GM18511 (cell line): ENCODE results near the gene GPC5.
"Not testable (repeated sequence)": the region's sequence is repeated elsewhere in the genome, so short reads cannot be mapped to it uniquely, and the experiment has no call there.

ENCODE experiments used
- ATAC-seq: cut with Tn5 transposase; IDR thresholded peaks from one replicate; pipeline ENCODE4 v1.9.1; 2021; ENCODE audit warnings: mild to moderate bottlenecking, moderate library complexity; ENCODE audit not compliant: unreplicated experiment

GPC5 gene

DNA sequence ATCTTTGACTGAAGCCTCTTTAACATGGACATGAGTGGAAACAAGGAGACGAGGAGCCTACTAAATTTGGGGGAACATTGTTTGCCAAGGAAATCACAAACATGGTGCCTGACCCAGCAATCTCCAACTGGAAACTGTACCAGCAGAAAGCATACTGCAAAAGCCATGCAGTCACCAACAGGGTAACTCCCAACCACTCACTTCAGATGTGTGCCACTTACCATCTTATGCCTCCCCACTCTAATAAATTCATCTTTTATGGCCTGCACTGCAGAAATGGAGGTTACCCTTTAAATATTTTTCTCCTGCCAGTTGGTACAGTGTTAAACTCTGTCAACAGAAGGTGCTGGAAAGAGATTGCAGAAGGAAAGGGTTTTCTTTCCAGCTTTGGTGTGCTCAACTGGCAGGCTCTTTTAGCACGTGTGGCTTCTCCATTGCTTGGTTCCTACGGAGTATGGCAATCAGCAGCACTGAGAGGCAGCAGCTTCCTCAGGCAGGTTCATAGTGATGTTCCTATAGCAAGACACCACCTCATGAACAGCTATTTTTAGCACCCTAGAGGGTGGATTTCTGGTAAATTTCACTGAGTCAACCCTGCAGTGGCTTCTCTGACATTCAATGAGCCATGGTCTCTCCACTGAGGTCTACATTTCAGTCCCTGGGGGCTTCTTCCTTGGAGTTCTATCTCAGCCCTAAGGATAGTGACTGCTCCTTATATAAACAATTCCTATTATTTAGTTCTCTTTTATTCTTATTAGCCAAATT lies 29.6 kb upstream of the GPC5 start:
- ATAC-seq = no peak

DNA sequence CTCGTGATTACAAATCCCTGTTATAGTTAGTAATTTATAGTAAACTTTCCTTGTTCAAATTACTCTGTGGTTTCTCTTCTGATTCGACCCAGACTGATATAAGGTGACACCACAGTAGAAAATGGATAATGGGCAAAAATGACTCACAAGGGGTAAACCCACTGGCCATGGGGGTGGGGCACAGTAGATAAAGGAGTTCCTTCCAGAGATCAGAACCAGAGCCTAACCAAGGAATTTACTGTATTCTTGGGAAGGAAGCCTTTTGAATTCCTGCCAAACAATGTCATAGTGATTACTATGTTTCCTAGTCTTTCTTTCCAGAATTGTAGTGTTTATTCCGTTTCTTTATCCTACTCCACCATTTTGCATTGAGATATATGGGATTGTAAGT lies 29.0 kb upstream of the GPC5 start:
- ATAC-seq = peak; percentile 52

DNA sequence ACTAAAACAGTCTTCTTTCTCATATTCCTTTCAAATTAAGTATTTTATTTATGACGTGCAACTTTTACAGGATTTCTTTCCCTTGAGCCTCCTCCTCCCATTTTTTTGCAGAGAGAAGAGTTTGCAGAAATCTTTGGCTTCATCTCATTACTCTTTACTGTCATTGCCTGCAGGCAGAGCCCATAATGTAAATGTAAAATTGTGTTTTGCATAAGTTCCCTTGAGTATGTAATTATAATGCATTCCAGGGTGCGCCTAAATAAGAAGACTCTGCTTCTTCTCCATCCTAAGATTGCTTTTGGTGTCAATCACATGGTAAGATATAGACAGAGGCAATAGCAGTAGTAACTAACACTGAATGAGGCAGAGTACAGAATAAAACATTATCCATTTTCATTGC lies 27.9 kb upstream of the GPC5 start:
- no peak for ATAC-seq

GRCh38 chr13:91372911-91373310 lies 25.5 kb upstream of the GPC5 start:
- no peak for ATAC-seq

DNA sequence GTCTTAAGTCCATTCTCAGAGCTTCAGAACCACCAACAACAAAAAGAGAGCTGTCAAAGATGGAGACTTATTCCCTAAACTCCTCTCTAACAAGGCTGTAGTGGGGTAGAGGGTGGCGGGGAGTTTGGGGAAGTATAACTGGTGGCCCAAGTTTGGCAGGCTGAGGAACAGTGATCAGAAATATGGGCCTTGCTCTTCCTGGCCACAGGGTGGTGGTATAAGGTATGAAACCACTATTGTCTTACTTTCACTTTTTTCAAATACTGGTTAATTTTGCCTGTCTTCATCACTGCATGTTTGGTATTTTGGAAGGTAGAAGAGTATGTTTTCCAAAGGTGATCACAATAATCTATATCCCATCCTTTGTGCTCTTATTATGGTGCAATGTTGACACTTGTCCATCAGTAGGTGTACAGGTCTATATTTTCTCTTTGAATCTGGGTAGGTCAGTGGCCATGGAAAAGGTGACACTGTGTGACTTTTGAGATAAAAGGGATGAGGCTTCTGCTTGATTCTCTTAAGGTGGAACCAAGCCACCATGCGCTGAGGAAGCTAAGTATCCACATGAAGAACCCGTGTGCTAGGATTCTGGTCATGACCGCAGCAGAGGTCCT lies 23.2 kb upstream of the GPC5 start:
- ATAC-seq = peak; percentile 99

- ATAC-seq = no peak
Observed at GRCh38 chr13:91381371-91381770, 17.1 kb upstream of the GPC5 start.

GRCh38 chr13:91383836-91384235 lies 14.6 kb upstream of the GPC5 start:
- no peak for ATAC-seq

DNA sequence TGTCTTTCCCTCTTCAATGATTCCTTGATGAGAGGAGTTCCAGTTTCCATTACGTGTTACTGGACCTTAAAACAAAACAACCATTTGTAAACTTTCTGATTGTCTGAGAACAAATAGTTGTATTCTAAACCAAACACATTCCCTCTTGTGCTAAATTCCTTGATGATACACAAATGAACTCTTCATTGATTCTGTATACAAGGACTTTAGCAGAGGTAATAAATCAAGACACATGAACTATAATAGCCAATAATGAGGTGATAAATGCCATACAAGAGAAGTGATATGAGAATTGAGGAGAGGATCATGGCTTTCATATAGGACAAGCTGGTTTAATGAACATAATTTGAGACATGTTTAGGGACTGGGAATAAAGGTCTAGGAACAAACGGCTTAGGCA lies 13.5 kb upstream of the GPC5 start:
- ATAC-seq = no peak

DNA sequence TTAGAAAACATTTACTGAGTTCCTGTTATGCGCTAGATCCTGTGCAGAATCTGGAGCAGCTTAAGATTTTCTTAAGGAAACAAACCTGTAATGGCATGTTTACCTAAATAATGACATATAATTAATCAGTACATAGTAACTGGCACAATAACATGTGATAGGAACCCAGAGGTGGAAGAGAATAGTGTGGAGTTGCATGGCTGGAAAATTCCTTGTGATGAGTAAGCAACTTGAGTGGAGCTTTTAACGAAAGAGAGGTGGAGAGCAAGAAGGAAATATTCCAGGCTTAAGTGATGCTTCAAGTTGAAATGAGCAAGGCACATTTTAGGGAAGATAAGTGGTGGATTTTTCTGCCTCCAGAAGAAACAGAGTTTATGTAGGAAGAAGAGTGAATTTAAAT lies 9.2 kb upstream of the GPC5 start:
- ATAC-seq = no peak

DNA sequence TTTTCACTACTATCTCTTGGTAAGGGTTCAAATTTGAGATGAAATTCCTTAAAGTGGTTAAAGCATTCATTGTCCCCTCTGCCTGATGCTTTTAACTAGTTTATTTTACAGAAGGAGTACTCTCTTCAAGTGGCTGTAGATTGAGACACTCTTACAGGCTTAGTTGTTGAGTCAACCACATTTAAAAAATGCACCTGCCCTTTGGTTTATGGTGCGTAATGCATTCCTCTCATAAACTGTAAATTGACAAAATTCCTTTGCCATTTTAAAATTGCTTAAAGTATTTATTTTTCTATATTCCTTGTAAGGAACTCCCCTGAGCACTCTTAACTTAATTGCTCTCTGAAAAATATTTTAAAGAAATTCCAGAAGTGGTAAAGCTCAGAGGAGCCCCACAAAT lies 826 bp upstream of the GPC5 start:
- no peak for ATAC-seq

DNA sequence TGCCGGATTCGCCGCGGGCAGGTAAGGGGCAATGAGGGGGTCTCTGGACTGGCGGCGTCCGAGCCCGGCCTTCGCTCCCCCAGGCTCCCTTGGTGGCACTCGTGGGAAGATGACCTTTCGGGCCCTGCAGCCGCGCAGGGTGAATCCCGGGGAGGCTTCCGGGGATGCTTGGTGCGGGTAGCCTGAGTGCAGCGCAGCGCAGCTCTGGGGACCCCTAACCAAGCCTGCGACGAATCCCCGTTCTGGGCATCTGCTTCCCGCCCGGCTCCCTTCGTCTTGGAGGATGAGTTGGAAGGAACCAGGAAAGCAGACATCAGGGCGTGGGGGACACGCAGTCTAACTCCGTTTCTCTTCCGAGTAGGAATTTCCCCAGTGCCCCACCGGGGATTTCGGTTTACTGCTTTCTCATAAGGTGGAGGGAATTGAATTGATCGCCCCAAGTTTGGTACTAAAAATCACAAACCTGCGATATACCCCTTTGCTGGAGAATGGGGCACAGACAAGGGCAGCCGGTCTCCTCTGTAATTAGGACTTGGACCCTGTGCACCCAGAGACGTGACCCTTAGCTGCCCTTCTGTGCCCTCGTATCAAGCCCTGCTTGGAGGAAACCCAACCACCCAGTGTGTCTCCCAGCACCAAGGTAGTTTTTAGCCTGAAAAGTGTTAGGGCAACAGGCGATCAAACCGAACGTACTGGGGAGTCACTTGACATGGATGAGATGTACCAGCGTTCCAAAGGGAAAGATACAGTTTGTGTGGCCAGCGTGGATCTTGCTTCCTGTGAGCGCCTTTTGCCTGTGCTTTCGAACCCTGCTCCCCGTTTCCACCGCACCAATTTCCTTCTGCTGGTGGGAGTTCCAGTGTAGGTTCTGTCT lies 1.0 kb downstream of the GPC5 start:
- ATAC-seq = peak; percentile 39

- ATAC-seq = no peak
Observed at GRCh38 chr13:91400063-91400399, 1.6 kb downstream of the GPC5 start.

DNA sequence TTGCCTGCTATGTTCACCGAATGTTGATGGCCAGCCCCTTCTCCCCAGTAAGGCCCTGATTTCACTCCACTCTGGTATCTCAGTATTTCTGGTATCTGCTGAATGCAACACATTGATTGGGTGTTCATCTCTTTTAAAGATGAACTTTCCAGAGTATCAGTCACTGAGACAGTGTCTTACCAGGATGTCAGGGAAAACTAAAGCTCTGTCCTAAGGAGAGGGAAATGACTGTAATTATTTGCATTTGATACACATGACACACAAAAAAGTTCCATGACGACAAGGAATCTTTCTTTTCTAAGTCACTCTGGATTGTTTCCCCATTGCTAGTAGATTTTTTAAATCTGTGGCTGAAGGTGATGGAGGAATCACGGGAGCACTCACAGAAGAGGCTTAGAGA lies 2.2 kb downstream of the GPC5 start:
- ATAC-seq = no peak

DNA sequence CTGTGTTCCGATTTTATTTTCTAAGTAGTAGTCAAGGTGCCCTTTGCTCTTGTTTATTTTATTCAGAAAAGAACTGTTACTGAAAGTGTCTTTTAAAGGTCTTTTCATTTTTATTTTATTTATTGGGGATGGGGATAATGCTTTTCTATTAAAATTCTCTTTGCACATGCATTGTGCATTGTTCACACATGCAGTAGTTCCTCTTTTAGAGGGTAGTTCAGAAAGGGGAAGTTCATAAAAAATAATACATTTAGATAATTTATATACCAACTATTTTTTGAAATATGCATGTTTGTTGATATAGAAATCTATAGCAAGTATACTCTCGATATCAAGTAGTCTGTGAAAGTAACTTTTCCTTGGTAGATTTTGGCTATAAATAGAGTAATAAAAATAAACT lies 3.5 kb downstream of the GPC5 start:
- ATAC-seq = no peak

GRCh38 chr13:91405240-91405639 lies 6.8 kb downstream of the GPC5 start:
- peak; percentile 60 for ATAC-seq

GRCh38 chr13:91406619-91407018 lies 8.2 kb downstream of the GPC5 start:
- ATAC-seq = peak; percentile 75

GRCh38 chr13:91408971-91409370 lies 10.6 kb downstream of the GPC5 start:
- no peak for ATAC-seq

- not testable (repeated sequence) for ATAC-seq
Observed at GRCh38 chr13:91416579-91416978, 18.2 kb downstream of the GPC5 start.

DNA sequence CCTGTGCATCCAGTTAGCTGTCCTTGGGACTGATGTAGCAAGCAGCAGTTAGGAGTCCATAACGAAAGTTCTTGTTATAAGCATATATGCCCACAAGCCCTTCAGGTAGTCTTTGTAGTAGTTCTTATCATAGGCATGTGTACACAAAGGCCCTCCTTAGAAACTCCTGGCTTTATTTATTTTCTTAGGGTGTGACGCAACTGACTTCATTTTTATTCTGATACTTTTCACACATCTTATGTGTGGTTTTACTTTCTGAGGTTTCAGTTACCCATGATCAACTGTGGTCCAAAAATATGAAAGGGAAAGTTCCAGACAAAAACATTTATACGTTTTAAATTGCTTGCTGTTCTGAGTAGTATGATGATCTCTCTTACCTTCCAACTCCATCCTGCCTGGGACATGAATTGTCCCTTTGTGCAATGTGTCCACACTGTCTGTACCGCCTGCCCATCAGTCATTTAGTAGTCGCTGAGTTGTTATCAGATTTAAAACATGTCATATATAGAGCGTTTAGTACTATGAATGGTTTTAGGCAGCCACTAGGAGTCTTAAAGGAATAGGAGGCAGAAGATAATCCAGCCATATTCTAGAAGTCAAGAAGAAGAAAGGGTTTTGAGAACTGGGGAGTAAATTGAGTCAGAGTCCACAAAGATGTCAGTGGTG lies 19.4 kb downstream of the GPC5 start:
- peak; percentile 71 for ATAC-seq

GRCh38 chr13:91426913-91427312 lies 28.5 kb downstream of the GPC5 start:
- ATAC-seq = no peak

DNA sequence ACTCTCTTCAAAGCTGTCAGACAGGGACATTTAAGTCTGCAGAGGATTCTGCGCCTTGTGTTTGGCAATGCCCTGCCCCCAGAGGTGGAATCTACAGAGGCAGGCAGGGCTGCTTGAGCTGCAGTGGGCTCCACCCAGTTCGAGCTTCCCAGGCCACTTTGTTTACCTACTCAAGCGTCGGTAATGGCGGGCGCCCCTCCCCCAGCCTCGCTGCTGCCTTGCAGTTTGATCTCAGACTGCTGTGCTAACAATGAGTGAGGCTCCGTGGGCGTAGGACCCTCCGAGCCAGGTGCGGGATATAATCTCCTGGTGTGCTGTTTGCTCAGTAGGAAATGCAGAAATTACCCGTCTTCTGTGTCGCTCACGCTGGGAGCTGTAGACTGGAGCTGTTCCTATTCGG lies 40.3 kb downstream of the GPC5 start:
- ATAC-seq = not testable (repeated sequence)
